SKM-1 treated with dmso at 0.1 percent for 144 hours (cell line): Measurements from ENCODE around the gene RPS21.

Experiments used
- DNase-seq: peaks from one replicate; lab custom pipeline; 2025; ENCODE audit not compliant: unreplicated experiment; lab: John Stamatoyannopoulos, UW

RPS21 gene

GRCh38 chr20:62395311-62396242, 8.7 kb downstream of the RPS21 start:
- DNase-seq: no peak

GRCh38 chr20:62396367-62397239, 9.7 kb downstream of the RPS21 start:
- no peak for DNase-seq

- no peak for DNase-seq
These were observed 11.4 kb downstream of the RPS21 start for GRCh38 chr20:62398120-62398821.

GRCh38 chr20:62400021-62400420, 13.1 kb downstream of the RPS21 start:
- no peak for DNase-seq

DNA sequence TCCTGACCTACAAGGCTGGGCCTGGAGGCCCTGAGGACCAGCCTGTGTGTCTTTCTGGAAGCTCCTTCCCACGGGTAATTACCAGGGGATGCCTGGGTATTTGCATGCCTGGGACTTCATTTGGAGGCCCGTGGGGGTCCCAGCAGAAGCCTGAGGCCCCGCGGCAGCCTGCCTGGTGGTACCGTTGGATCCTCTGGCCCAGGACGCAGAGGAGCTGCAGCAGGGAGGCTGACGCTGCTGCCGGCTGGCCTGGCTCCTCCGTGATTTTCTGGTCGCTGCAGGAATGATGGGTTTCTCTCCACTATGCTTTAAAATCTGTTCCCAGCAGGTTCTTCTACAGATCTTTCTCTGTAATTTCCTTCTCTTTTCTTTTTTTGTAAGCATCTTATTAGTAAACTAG, 13.6 kb downstream of the RPS21 start:
- DNase-seq: no peak

GRCh38 chr20:62401331-62401779, 14.5 kb downstream of the RPS21 start:
- no peak for DNase-seq

DNA sequence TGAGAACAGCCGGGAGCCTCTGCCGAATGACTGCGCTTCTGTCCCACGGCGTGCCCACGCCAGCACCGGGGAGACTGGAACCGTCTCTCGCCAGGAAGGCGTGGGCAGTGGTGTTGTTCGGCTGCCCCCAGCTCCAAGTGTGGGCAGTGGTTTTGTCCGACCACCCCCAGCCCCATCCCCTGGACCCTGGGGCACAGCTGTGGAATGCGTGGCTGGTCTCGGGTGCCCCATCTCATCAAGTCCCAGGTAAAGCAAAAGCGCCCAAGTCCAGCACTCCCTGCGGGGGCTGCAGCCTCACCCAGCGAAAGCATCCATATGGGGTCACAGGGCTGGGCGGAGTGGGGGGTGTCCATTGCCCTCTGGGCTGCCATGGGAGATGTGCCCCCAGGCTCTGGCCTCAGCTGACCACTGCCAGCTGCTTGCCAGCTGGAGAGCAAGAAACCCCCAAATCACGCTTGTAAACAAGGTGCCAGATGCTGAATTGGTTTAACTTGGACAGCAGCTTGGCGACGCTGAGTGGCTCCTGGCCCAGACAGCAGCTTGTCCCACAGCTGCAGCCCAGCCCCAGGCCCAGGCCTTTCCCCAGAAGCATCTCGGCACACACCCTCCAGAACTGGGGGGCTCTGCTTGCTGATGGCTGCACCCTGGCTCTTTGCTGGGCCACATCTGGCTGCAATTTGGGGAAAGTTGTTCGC, 15.7 kb downstream of the RPS21 start:
- DNase-seq: no peak

DNA sequence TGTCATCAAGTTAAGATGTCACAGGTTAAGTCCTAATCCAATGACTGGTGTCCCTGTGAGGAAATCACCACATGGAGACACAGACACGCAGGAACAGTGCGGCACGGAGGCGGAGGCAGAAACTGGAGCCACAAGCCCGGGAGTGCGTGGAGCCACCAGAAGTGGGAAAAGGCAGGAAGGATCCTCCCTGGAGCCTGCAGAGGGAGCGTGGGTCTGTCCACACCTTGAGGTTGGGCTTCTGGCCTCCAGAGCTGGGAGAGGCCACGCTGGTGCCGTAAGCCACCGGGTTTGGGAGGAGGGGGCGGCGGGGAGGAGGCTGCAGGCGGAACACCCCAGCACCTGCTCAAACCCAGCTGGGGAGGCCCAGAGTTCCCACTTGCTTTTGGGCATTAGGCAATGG, 16.4 kb downstream of the RPS21 start:
- DNase-seq: no peak

DNA sequence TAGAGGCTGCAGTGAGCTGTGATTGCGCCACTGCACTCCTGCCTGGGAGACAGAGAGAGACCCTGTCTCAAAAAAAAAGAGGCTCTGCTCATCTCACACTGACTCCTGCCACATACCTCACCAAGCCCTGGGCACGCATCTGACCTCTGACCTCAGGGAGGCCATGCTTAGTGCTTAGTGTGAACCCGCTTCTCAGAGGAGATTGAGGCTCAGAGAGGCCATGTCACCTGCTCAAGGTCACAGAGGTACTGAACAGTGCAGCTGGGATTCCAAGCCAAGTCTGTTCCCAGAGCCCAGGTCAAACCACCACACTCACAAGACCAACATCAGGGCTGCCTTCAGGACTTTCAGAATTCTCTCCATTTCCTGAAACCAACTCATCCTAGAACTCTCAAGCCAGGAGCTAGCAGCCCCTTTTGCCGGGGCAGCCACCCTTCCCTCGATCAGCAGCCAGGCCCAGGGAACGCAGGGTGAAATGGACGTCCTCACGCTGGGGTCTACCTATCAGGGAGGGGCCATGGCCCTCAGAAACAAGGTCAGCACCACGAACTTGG, 17.3 kb downstream of the RPS21 start:
- no peak for DNase-seq

- DNase-seq: no peak
These were observed 17.8 kb downstream of the RPS21 start for GRCh38 chr20:62404761-62405107.

GRCh38 chr20:62405108-62405980, 18.4 kb downstream of the RPS21 start:
- peak; percentile 12 for DNase-seq

DNA sequence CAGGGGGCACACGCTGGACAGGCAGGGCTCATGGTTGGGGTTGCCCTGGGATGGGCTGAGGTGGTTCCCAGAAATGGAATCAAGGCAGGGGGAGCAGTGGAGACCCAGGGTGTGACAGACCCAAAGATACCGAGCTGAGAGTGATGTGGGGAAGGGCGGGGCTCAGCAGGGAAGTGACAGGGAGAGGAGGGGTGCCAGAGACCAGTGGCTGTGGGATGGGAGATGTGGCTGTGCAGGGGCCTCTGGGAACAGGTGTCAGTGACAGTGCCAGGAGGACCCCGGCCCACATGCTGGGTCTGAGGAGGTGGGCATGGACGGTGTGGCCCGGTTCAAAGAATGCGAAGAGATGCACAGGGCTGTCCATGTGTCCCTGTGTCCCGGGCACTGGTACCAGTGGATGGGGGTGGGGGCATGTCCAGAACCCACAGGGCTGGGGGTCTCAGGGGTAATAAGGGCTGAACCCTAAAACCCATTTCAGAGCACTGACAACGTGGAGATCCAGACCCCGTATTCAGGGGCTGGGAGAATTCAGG, 19.1 kb downstream of the RPS21 start:
- DNase-seq: no peak

DNA sequence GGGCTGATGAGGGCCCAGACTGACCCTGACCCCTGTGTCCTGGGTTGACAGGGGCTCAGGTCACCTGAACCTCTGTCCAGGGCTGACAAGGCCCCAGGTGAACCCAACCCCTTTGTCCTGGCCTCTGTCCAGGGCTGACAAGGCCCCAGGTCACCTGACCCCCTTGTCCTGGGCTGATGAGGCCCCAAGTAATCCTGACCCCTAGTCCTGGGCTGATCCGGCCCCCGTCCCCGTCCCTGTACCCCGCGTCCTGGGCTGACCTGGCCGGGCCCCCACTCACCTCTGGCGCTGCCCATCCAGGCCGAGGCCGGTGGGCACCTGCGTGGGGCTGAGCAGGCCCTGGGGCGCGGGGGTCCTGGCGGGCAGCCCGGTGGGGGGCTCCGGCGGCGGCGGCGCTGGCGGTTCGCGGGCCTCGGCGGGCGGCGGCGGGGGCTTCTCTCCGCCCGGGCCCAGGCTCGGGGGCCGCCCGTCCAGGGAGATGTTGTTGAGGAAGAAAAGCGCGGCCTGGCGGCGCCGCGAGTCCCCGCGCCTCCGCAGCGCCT, 19.8 kb downstream of the RPS21 start:
- no peak for DNase-seq

GRCh38 chr20:62407221-62407992, 20.5 kb downstream of the RPS21 start, which contains the start of gene CABLES2:
Gene CABLES2 (minus strand): TSS chr20:62407285. CDS start chr20:62407276, 9 bp downstream.
- peak; percentile 89 for DNase-seq

GRCh38 chr20:62408055-62408454, 21.2 kb downstream of the RPS21 start:
- DNase-seq: no peak

- no peak for DNase-seq
These were observed 21.7 kb downstream of the RPS21 start for GRCh38 chr20:62408640-62409039.

DNA sequence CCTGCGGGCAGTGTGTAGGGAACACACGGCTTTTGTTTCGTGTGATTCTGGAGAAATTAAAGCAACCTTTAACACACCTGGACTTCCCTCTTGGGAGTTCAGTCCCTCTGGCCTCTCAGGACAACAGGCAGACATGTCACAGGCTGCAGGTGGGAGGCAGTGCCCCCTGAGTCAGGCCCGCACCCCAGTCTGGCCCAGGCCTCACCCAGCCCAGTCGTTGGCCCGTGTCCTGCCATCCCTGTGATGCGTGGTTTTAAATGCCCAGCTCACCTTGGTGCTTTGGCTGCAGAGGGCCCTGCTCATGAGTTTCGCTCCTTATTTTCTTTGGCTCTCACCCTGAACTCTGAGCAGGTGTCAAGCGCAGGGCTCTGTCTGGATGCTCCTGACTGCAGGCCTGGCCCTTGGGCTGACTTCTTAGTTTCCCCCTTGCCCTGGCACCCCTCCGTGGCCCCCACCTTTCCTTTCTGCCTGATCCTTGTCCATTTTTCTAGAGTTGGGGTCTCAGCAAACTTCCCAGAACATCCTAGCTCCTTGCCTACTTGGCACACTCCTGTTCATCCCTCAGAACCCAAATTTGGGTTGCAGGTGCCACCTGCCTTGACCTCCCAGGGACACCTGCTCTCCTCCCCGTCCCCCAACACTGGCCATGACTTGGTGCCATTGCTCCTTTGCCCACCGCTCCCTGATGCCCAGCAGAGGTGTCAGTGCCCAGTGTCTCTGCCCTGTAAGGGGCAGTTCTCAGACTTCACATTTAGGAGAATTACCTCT, 22.4 kb downstream of the RPS21 start:
- DNase-seq: no peak
